K562 (cell line): ENCODE measurements around the gene ANO6. TPM values are rescaled to one million over a fixed set of nuclear protein-coding genes. Genes with fewer than 3 reads are reported as not detected.

Experiments
- CEBPB ChIP-seq: fragments of 450-650 bp; IDR thresholded peaks from 2 replicates; pipeline ENCODE4 v1.6.1; 2016; ENCODE audit warnings: missing genetic modification characterization, missing compliant biosample characterization
- CSDE1 ChIP-seq, 2 experiments: fragments of 450-650 bp; IDR thresholded peaks; 2 replicates each; pipeline ENCODE4 v1.6.1; 2016; ENCODE audit warnings: mild to moderate bottlenecking in 1 of 2
- DPF2 ChIP-seq: fragments of 450-650 bp; IDR thresholded peaks from 2 replicates; pipeline ENCODE4 v1.6.1; 2016
- FUS ChIP-seq: fragments of 200-400 bp; formaldehyde crosslinking; optimal IDR thresholded peaks from 2 replicates; pipeline ENCODE3; 2017; ENCODE audit warnings: low read depth, low read length
- GATA2 ChIP-seq: sonication (generic); formaldehyde crosslinking; IDR thresholded peaks from 2 replicates; pipeline ENCODE4 v1.4.0; 2020; ENCODE audit warnings: mild to moderate bottlenecking, missing genetic modification reagents
- JUND ChIP-seq, 2 experiments: IDR thresholded peaks; 2 replicates in 1 of 2; 3 replicates in 1 of 2; pipeline ENCODE4 v1.6.1; 2011; ENCODE audit warnings: borderline replicate concordance in 2 of 2, low read depth in 2 of 2, low read length in 2 of 2, improper control_type of control experiment in 1 of 2, missing biosample characterization in 1 of 2, missing genetic modification characterization in 1 of 2, missing genetic modification reagents in 1 of 2
- KDM4B ChIP-seq, 2 experiments: fragments of 450-650 bp in 1 of 2; sonication (generic) in 1 of 2; IDR thresholded peaks; 2 replicates each; pipeline ENCODE4 v1.6.1; 2016 to 2017; ENCODE audit warnings: borderline replicate concordance in 2 of 2, antibody characterized with exemption in 1 of 2, low read depth in 1 of 2, mild to moderate bottlenecking in 1 of 2
- MIER1 ChIP-seq: fragments of 450-650 bp; IDR thresholded peaks from 2 replicates; pipeline ENCODE4 v1.6.1; 2016; ENCODE audit warnings: antibody characterized with exemption, mild to moderate bottlenecking, low read depth
- NBN ChIP-seq: fragments of 450-650 bp; IDR thresholded peaks from 2 replicates; pipeline ENCODE4 v1.6.1; 2016; ENCODE audit warnings: low read depth, mild to moderate bottlenecking
- TEAD1 ChIP-seq, 2 experiments: fragments of 450-650 bp in 1 of 2; sonication (generic) in 1 of 2; formaldehyde crosslinking; IDR thresholded peaks; 2 replicates each; pipeline versions ENCODE4 v1.4.0 to v1.8.0; 2020 to 2022; ENCODE audit warnings: mild to moderate bottlenecking in 2 of 2, missing genetic modification reagents in 1 of 2
- USF1 ChIP-seq: sonication (generic); formaldehyde crosslinking; IDR thresholded peaks from 2 replicates; pipeline ENCODE4 v1.9.0; 2022; ENCODE audit warnings: mild to moderate bottlenecking, missing genetic modification reagents
- VEZF1 ChIP-seq: fragments of 200-800 bp; sonication (Bioruptor generic); IDR thresholded peaks from 2 replicates; pipeline ENCODE4 v1.6.1; 2017; ENCODE audit warnings: missing genetic modification characterization, missing compliant biosample characterization
- ZBTB5 ChIP-seq: fragments of 450-650 bp; IDR thresholded peaks from 2 replicates; pipeline ENCODE4 v1.6.1; 2017; ENCODE audit warnings: antibody characterized with exemption
- ZC3H8 ChIP-seq: fragments of 450-650 bp; IDR thresholded peaks from 2 replicates; pipeline ENCODE4 v1.6.1; 2017
- ZNF41 ChIP-seq: fragments of 250-450 bp; sonication (Bioruptor Pico); conservative IDR thresholded peaks from 2 replicates; pipeline ENCODE4 v1.4.0; 2020; ENCODE audit warnings: mild to moderate bottlenecking
- ZNF431 ChIP-seq: sonication (generic); formaldehyde crosslinking; IDR thresholded peaks from 2 replicates; pipeline ENCODE4 v1.8.0; 2022; ENCODE audit warnings: mild to moderate bottlenecking, missing genetic modification reagents
- ZNF584 ChIP-seq: fragments of 200-800 bp; sonication (Bioruptor generic); IDR thresholded peaks from 2 replicates; pipeline ENCODE4 v1.6.1; 2016; ENCODE audit warnings: low read depth, mild to moderate bottlenecking, missing genetic modification characterization, missing compliant biosample characterization
- ZNF699 ChIP-seq: fragments of 250-450 bp; sonication (Bioruptor Pico); IDR thresholded peaks from 2 replicates; pipeline ENCODE4 v1.8.0; 2021; ENCODE audit warnings: mild to moderate bottlenecking, moderate library complexity; ENCODE audit not compliant: insufficient replicate concordance
- ZNF780A ChIP-seq: fragments of 250-450 bp; sonication (Bioruptor Pico); IDR thresholded peaks from 2 replicates; pipeline ENCODE4 v1.5.0; 2021; ENCODE audit warnings: mild to moderate bottlenecking
- polyA plus RNA-seq, 8 experiments: library from polyadenylated mRNA; depleted of rRNA in 4 of 8; stranded (reverse) in 5 of 8; unstranded in 3 of 8; fragments of >200 nt; fragmentation: Nextera tagmentation in 2 of 8; fragmentation: Illumina TruSeq in 1 of 8; extraction: Ambion mirVana in 2 of 8; extraction: Trizol in 1 of 8; gene quantifications; 2 replicates each; pipeline versions ENCODE4 v1.2.1 to v1.2.3, GENCODE V29; 2011 to 2014; ENCODE audit warnings: inconsistent platforms in 1 of 8, missing spikeins in 1 of 8
- total RNA-seq, 7 experiments: library from RNA; depleted of rRNA in 6 of 7; stranded (reverse); fragments of >200 nt in 6 of 7; fragmentation: Illumina TruSeq in 2 of 7; extraction: Trizol in 2 of 7; gene quantifications; 2 replicates each; pipeline versions ENCODE4 v1.2.1 to v1.2.3, GENCODE V29; 2011 to 2021; ENCODE audit warnings: low replicate concordance in 1 of 7
- TF ChIP-seq, protein P1 (sequence below): sonication (generic); formaldehyde crosslinking; IDR thresholded peaks from 2 replicates; pipeline ENCODE4 v1.8.0; 2022; ENCODE audit warnings: mild to moderate bottlenecking, missing genetic modification reagents

Gene ANO6
- total and polyA plus RNA-seq, 9 of the 15 experiments (the other 6 are each of a cell fraction or from before 2014, with no cell fraction given), result 3.5 to 24.7 (median 20.3) TPM

DNA sequence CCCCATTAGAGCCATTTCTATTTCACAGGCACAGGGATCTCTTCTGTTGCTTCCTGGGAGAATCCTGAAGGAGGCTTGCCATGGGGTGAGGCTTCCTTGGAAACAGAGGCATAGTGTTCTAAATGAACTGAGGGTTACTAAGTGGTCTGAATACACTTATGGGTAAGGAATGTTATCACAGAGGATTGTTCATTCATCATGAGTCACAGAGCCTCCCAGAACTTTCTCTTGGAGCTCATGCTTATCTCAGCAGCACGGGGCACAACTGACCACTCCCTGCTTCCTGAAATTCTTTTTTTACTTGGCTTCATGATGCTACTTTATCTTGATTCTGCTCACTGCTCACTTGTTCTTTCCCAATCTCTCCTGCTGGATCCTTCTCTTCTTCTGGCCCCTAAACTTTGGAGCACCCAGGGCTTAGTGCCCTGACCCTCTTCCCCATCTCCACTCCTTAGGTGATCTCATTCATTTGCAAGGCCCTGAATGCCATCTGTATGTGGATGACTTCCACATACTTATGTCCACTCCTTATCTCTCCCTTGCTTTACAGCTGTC is 57.9 kb downstream of the ANO6 start (continued):
- TF ChIP-seq FUS, result no peak
- TF ChIP-seq KDM4B (IDR thresholded peaks at IDR 0.05; ENCODE audit: borderline replicate concordance in 2 of 2, low read depth in 1 of 2), result no peak
- no peak for TF ChIP-seq ZNF431
- TF ChIP-seq NBN, result peak; percentile 85
- no peak for TF ChIP-seq ZNF584 (CRISPR knock-in tag)
- TF ChIP-seq TEAD1 (CRISPR knock-in tag; IDR thresholded peaks at IDR 0.05), result peak; percentile 51 to 84; a peak in 3 of 4 replicates
- no peak for TF ChIP-seq ZC3H8
- no peak for TF ChIP-seq MIER1
- TF ChIP-seq JUND (IDR thresholded peaks at IDR 0.05; ENCODE audit: borderline replicate concordance, low read depth, low read length), result peak; percentile 96
- peak; percentile 89; the same call in 2 of the 3 replicates for TF ChIP-seq JUND (tag; IDR thresholded peaks at IDR 0.05; ENCODE audit: borderline replicate concordance, low read depth, low read length)
- no peak for TF ChIP-seq CSDE1 (IDR thresholded peaks at IDR 0.05)
- peak; percentile 97 for TF ChIP-seq DPF2
- TF ChIP-seq, protein P1, sequence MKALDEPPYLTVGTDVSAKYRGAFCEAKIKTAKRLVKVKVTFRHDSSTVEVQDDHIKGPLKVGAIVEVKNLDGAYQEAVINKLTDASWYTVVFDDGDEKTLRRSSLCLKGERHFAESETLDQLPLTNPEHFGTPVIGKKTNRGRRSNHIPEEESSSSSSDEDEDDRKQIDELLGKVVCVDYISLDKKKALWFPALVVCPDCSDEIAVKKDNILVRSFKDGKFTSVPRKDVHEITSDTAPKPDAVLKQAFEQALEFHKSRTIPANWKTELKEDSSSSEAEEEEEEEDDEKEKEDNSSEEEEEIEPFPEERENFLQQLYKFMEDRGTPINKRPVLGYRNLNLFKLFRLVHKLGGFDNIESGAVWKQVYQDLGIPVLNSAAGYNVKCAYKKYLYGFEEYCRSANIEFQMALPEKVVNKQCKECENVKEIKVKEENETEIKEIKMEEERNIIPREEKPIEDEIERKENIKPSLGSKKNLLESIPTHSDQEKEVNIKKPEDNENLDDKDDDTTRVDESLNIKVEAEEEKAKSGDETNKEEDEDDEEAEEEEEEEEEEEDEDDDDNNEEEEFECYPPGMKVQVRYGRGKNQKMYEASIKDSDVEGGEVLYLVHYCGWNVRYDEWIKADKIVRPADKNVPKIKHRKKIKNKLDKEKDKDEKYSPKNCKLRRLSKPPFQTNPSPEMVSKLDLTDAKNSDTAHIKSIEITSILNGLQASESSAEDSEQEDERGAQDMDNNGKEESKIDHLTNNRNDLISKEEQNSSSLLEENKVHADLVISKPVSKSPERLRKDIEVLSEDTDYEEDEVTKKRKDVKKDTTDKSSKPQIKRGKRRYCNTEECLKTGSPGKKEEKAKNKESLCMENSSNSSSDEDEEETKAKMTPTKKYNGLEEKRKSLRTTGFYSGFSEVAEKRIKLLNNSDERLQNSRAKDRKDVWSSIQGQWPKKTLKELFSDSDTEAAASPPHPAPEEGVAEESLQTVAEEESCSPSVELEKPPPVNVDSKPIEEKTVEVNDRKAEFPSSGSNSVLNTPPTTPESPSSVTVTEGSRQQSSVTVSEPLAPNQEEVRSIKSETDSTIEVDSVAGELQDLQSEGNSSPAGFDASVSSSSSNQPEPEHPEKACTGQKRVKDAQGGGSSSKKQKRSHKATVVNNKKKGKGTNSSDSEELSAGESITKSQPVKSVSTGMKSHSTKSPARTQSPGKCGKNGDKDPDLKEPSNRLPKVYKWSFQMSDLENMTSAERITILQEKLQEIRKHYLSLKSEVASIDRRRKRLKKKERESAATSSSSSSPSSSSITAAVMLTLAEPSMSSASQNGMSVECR (CRISPR knock-in tag), result no peak
- peak; percentile 22; the same call in 1 of the 2 replicates for TF ChIP-seq VEZF1 (CRISPR knock-in tag)
- TF ChIP-seq ZNF41, result no peak
- peak; percentile 57; the same call in 1 of the 2 replicates for TF ChIP-seq CEBPB (tag)
- 0 out of 2 replicates have a peak, but pooled peaks have one; percentile 47 for TF ChIP-seq GATA2 (CRISPR knock-in tag)
- no peak for TF ChIP-seq ZBTB5
- no peak for TF ChIP-seq ZNF780A (CRISPR knock-in tag)
- TF ChIP-seq ZNF699 (CRISPR knock-in tag), result no peak
- TF ChIP-seq USF1 (CRISPR knock-in tag), result peak; percentile 43; the same call in 1 of the 2 replicates
